Measurements from ENCODE around the gene ARIH2. TPM values are rescaled to one million over a fixed set of nuclear protein-coding genes. Genes with fewer than 3 reads are reported as not detected.
A peak's percentile ranks its signal among the peaks of the same experiment; 100 is the strongest.

The ARIH2 gene
- total and polyA plus RNA-seq, 9 of the 15 experiments (the other 6 are each of a cell fraction or from before 2014, with no cell fraction given): 27.0 to 120 (median 108) TPM

GRCh38 chr3:49017229-49017970 is 98.8 kb downstream of the ARIH2 start (continued):
- TF ChIP-seq UBTF (IDR thresholded peaks at IDR 0.05; ENCODE audit: borderline replicate concordance in 1 of 2, low read depth in 2 of 2, low read length in 2 of 2) (no peak), MYC (IDR thresholded peaks at IDR 0.05; ENCODE audit: low read depth, low read length) (no peak), MYC (CRISPR knock-in tag; IDR thresholded peaks at IDR 0.05; ENCODE audit: borderline replicate concordance, low read depth) (no peak), ZNF583 (CRISPR knock-in tag; IDR thresholded peaks at IDR 0.05) (no peak), PRDM10 (IDR thresholded peaks at IDR 0.05; ENCODE audit: partially characterized antibody) (peak; percentile 74)
